Occipital lobe (tissue), 3 donors: ENCODE data around the gene HS3ST4. TPM values are rescaled to one million over a fixed set of nuclear protein-coding genes. Genes with fewer than 3 reads are reported as not detected.

Experiments
- DNase-seq: peaks from one replicate; lab custom pipeline; 2025; lab: John Stamatoyannopoulos, UW
- small RNA-seq: library from RNA; depleted of rRNA; stranded (forward); fragments of <200 nt; gene quantifications from one replicate; pipeline ENCODE3, GENCODE V24; 2014
- total RNA-seq: library from RNA; depleted of rRNA; stranded (reverse); fragments of >200 nt; gene quantifications from one replicate; pipeline ENCODE4 v1.2.3, GENCODE V29; 2014

The HS3ST4 gene
- total RNA-seq, 1 donor from 2014 or later: 12.5 TPM

- no peak for DNase-seq
These were observed 494.4 kb downstream of the HS3ST4 start for GRCh38 chr16:26186091-26186615.

Small RNA genes within 50 kb of the gene (small RNA-seq; reads per million reads assigned to genes)
- gene HMGN2P3 (not detected), gene MIR548W (not detected), gene RNA5SP405 (not detected)
